ENCODE data around the gene SLC22A23.

- TF ChIP-seq, protein P1, sequence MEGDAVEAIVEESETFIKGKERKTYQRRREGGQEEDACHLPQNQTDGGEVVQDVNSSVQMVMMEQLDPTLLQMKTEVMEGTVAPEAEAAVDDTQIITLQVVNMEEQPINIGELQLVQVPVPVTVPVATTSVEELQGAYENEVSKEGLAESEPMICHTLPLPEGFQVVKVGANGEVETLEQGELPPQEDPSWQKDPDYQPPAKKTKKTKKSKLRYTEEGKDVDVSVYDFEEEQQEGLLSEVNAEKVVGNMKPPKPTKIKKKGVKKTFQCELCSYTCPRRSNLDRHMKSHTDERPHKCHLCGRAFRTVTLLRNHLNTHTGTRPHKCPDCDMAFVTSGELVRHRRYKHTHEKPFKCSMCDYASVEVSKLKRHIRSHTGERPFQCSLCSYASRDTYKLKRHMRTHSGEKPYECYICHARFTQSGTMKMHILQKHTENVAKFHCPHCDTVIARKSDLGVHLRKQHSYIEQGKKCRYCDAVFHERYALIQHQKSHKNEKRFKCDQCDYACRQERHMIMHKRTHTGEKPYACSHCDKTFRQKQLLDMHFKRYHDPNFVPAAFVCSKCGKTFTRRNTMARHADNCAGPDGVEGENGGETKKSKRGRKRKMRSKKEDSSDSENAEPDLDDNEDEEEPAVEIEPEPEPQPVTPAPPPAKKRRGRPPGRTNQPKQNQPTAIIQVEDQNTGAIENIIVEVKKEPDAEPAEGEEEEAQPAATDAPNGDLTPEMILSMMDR (IDR thresholded peaks at IDR 0.05) = no peak
- TF ChIP-seq EZH2 (IDR thresholded peaks at IDR 0.05; ENCODE audit: borderline replicate concordance, insufficient read depth, low read depth, low read length, poor library complexity, severe bottlenecking) = no peak
Measured at GRCh38 chr6:3323148-3323547, 133.7 kb downstream of the SLC22A23 start.
